ENCODE data around the gene CEP120.

GRCh38 chr5:123422433-123423277 lies 548 bp downstream of the CEP120 start:
- no peak for TF ChIP-seq CTCF (IDR thresholded peaks at IDR 0.05; ENCODE audit: insufficient read depth, low read depth, low read length)
- no peak for TF ChIP-seq EZH2 (IDR thresholded peaks at IDR 0.05; ENCODE audit: insufficient read depth, low read length)

Measured in astrocyte (in vitro differentiated cells and primary cell).